OCI-LY3 (cell line): ENCODE measurements around the gene MESP1.
"Not testable (repeated sequence)": the region's sequence is repeated elsewhere in the genome, so short reads cannot be mapped to it uniquely, and the experiment has no call there.

Source experiments
- H2AFZ ChIP-seq: fragments of 200-600, 300-600 bp; shearing (Covaris generic); 2 replicates; pipeline ENCODE4 v1.6.0; 2014; ENCODE audit warnings: antibody characterized with exemption, low read depth, low read length
- H3K27ac ChIP-seq: fragments of 200-600, 300-600 bp; sonication (generic); 2 replicates; pipeline ENCODE4 v1.5.1; 2014; ENCODE audit warnings: mild to moderate bottlenecking, low read length, moderate library complexity, mixed read lengths
- H3K27me3 ChIP-seq: fragments of 200-600, 300-600 bp; sonication (generic); 2 replicates; pipeline ENCODE4 v1.6.1; 2014; ENCODE audit warnings: low read depth, low read length, mixed read lengths
- H3K36me3 ChIP-seq: fragments of 200-600, 300-600 bp; sonication (generic); replicated peaks from 2 replicates; pipeline ENCODE3; 2014; ENCODE audit warnings: low read depth, low read length, mixed read lengths
- H3K4me1 ChIP-seq: fragments of 300-600, 200-600 bp; sonication (generic); 2 replicates; pipeline ENCODE4 v1.6.1; 2014; ENCODE audit warnings: low read length, mixed read lengths
- H3K4me2 ChIP-seq: fragments of 200-600, 300-600 bp; sonication (generic); 2 replicates; pipeline ENCODE4 v1.6.1; 2014; ENCODE audit warnings: low read length, mixed read lengths
- H3K4me3 ChIP-seq: fragments of 300-600, 200-600 bp; sonication (generic); 2 replicates; pipeline ENCODE4 v1.5.1; 2014; ENCODE audit warnings: antibody characterized with exemption, mild to moderate bottlenecking, low read length, moderate library complexity
- H3K79me2 ChIP-seq: fragments of 300-600, 200-600 bp; shearing (Covaris generic); 2 replicates; pipeline ENCODE4 v1.6.1; 2014; ENCODE audit warnings: mild to moderate bottlenecking, low read length, mixed read lengths
- H3K9ac ChIP-seq: fragments of 300-600, 200-600 bp; shearing (Covaris generic); 2 replicates; pipeline ENCODE4 v1.6.0; 2014; ENCODE audit warnings: mild to moderate bottlenecking, low read length, moderate library complexity
- H3K9me3 ChIP-seq: fragments of 200-600, 300-600 bp; shearing (Covaris generic); 2 replicates; pipeline ENCODE4 v1.6.1; 2014; ENCODE audit warnings: low read length, mixed read lengths; ENCODE audit not compliant: insufficient read depth
- H4K20me1 ChIP-seq: fragments of 200-600, 300-600 bp; sonication (generic); 2 replicates; pipeline ENCODE4 v1.6.1; 2016; ENCODE audit warnings: low read length, mixed read lengths; ENCODE audit not compliant: insufficient read depth
- EZH2phosphoT487 ChIP-seq: fragments of 200-600 bp; shearing (Covaris generic); IDR thresholded peaks from 2 replicates; pipeline ENCODE4 v1.6.1; 2018; ENCODE audit warnings: antibody characterized with exemption, mixed run types, low read depth
- TF ChIP-seq, protein P1 (sequence below): fragments of 200-600, 300-600 bp; sonication (generic); IDR thresholded peaks from 2 replicates; pipeline ENCODE4 v1.5.1; 2014; ENCODE audit warnings: antibody characterized with exemption, low read length, low read depth

Gene MESP1

DNA sequence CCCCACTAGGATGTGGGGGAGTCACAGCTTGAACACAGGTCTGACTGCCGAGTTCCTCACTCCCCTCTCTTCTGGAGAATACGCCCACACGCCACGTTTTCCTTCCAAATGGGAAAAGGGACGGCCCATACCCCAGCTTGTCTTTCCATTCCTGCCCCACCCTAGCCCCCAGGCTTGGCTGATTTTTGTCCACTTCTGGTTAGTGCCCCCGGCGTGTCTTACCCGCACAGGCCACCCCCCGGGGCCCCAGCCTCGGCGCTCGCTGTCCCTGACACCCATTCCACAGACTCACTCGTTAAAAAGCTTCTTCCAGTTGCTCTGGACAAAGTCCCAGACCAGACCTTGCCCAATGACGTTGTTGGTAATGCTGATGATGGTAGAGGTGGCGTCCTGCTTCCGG, 39.6 kb upstream of the MESP1 start:
- no peak overlapping the region for H3K4me2 ChIP-seq
- TF ChIP-seq, protein P1, sequence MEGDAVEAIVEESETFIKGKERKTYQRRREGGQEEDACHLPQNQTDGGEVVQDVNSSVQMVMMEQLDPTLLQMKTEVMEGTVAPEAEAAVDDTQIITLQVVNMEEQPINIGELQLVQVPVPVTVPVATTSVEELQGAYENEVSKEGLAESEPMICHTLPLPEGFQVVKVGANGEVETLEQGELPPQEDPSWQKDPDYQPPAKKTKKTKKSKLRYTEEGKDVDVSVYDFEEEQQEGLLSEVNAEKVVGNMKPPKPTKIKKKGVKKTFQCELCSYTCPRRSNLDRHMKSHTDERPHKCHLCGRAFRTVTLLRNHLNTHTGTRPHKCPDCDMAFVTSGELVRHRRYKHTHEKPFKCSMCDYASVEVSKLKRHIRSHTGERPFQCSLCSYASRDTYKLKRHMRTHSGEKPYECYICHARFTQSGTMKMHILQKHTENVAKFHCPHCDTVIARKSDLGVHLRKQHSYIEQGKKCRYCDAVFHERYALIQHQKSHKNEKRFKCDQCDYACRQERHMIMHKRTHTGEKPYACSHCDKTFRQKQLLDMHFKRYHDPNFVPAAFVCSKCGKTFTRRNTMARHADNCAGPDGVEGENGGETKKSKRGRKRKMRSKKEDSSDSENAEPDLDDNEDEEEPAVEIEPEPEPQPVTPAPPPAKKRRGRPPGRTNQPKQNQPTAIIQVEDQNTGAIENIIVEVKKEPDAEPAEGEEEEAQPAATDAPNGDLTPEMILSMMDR, result no peak
- TF ChIP-seq EZH2phosphoT487, result no peak
- no peaks in the 10 kb centered on the region for H4K20me1 ChIP-seq
- H3K9ac ChIP-seq, result no peak overlapping the region
- peaks cover 10% of the 10 kb centered on the region for H3K36me3 ChIP-seq
- no peak overlapping the region for H3K27ac ChIP-seq
- peaks cover 3% of the 10 kb centered on the region for H3K4me1 ChIP-seq
- H3K4me3 ChIP-seq, result no peak overlapping the region
- no peak overlapping the region for H2AFZ ChIP-seq
- H3K27me3 ChIP-seq, result no peaks in the 10 kb centered on the region
- H3K79me2 ChIP-seq, result no peaks in the 10 kb centered on the region
- H3K9me3 ChIP-seq, result peaks cover 10% of the 10 kb centered on the region; the same call in 1 of the 2 replicates

DNA sequence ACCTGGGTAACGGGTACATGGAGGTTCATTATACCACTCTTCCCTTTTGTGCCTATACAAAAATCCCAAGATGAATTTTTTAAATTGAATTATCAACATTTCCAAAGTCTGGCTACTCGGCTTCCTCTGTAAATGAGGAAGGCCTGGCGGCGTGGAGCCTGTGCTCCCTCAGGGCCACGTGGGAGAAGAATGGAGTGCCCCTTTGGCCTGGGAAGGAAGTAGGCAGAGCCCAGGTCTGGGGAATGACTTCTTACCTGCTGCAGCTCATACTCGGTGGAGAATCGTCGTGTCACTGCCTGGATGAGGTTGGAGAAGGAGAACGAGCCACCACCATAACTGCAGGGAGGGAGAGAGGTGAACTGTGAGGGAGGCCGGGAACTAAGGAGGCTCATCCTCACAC, 39.2 kb upstream of the MESP1 start:
- H3K36me3 ChIP-seq, result peaks cover 10% of the 10 kb centered on the region
- no peak overlapping the region for H2AFZ ChIP-seq
- TF ChIP-seq, protein P1, result no peak
- no peak for TF ChIP-seq EZH2phosphoT487

DNA sequence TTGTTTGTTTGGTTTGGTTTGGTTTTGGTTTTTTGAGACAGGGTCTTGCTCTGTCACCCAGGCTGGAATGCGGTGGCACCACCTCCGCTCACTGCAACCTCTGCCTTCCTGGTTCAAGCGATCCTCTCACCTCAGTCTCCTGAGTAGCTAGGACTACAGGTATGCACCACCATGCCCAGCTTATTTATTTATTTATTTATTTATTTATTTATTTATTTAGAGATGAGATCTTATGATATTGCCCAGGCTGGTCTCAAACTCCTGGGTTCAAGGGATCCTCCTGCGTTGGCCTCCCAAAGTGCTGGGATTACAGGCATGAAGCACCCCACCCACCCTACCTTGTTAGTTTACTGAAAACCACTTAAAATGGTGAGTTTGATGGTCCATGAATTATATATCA, 37.5 kb upstream of the MESP1 start:
- H3K79me2 ChIP-seq, H3K27ac ChIP-seq, H3K36me3 ChIP-seq, H2AFZ ChIP-seq, H3K9ac ChIP-seq, H3K4me3 ChIP-seq, H3K4me2 ChIP-seq, H4K20me1 ChIP-seq, H3K27me3 ChIP-seq: not testable (repeated sequence)
- H3K9me3 ChIP-seq, result peaks cover 10% of the 10 kb centered on the region; the same call in 1 of the 2 replicates
- peaks cover 24% of the 10 kb centered on the region for H3K4me1 ChIP-seq

More for the DNA sequence above, 39.2 kb upstream of the MESP1 start:
- peaks cover 8% of the 10 kb centered on the region for H3K4me1 ChIP-seq
- no peaks in the 10 kb centered on the region for H4K20me1 ChIP-seq
- H3K4me2 ChIP-seq, result no peak overlapping the region
- H3K27me3 ChIP-seq, result no peaks in the 10 kb centered on the region
- H3K4me3 ChIP-seq, result no peak overlapping the region
- H3K9ac ChIP-seq, result no peak overlapping the region
- H3K9me3 ChIP-seq, result peaks cover 10% of the 10 kb centered on the region; the same call in 1 of the 2 replicates
- H3K79me2 ChIP-seq, result no peaks in the 10 kb centered on the region
- no peak overlapping the region for H3K27ac ChIP-seq

DNA sequence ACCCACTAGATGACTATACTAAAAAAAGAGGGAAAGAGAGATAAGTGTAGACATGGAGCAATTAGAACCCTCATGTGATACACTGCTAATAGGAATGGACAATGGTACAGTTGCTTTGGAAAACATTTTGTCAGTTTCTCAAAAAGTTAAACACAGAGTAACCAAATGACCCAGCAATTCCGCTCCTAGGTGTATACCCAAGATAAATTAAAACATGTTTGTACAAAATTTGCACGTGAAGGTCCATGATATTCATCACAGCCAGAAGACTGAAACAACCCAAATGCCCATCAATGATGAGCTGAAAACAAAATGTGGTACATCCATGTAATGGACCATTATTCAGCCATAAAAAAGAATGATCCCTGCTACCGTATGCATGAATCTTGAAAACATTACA, 36.9 kb upstream of the MESP1 start:
- no peak overlapping the region for H3K4me3 ChIP-seq
- no peaks in the 10 kb centered on the region for H3K79me2 ChIP-seq
- H2AFZ ChIP-seq, result no peak overlapping the region
- peaks cover 30% of the 10 kb centered on the region for H3K4me1 ChIP-seq
- H3K4me2 ChIP-seq, result no peak overlapping the region
- H4K20me1 ChIP-seq, result no peaks in the 10 kb centered on the region
- peaks cover 10% of the 10 kb centered on the region; the same call in 1 of the 2 replicates for H3K9me3 ChIP-seq
- H3K27ac ChIP-seq, result no peak overlapping the region
- no peaks in the 10 kb centered on the region for H3K27me3 ChIP-seq
- peaks cover 10% of the 10 kb centered on the region for H3K36me3 ChIP-seq
- TF ChIP-seq, protein P1, result no peak
- TF ChIP-seq EZH2phosphoT487, result no peak
- H3K9ac ChIP-seq, result no peak overlapping the region

DNA sequence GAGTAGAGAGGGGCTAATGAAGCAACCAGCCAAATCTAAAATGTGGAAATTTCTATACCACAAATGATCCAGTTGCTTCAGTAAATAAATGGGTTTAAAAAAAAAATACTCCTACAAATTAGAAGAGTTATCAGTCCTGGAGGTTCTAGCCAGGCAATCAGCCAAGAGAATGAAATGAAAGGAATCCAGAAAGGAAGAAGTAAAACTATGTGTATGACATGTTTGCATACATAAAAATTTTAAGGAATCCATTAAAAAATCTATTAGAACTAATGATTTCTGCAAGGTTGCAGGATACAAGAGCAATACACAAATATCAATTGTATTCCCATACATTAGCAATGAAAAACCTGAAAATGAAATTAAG, 34.7 kb upstream of the MESP1 start:
- no peaks in the 10 kb centered on the region for H3K27me3 ChIP-seq
- no peak overlapping the region for H3K4me3 ChIP-seq
- H4K20me1 ChIP-seq, result no peaks in the 10 kb centered on the region
- TF ChIP-seq, protein P1, result no peak
- no peak for TF ChIP-seq EZH2phosphoT487
- H3K36me3 ChIP-seq, result peaks cover 10% of the 10 kb centered on the region
- H2AFZ ChIP-seq, result no peak overlapping the region
- H3K4me1 ChIP-seq, result peaks cover 50% of the 10 kb centered on the region
- no peaks in the 10 kb centered on the region for H3K79me2 ChIP-seq
- peaks cover 10% of the 10 kb centered on the region; the same call in 1 of the 2 replicates for H3K9me3 ChIP-seq
- no peak overlapping the region for H3K27ac ChIP-seq
- H3K4me2 ChIP-seq, result no peak overlapping the region
- no peak overlapping the region for H3K9ac ChIP-seq
